SKM-1 treated with dmso at 0.1 percent for 144 hours (cell line): Measurements from ENCODE around the gene TRAPPC13.
A peak's percentile ranks its signal among the peaks of the same experiment; 100 is the strongest.
"Not testable (repeated sequence)": the region's sequence is repeated elsewhere in the genome, so short reads cannot be mapped to it uniquely, and the experiment has no call there.

ENCODE experiments used
- DNase-seq: peaks from one replicate; lab custom pipeline; 2025; ENCODE audit not compliant: unreplicated experiment; lab: John Stamatoyannopoulos, UW

TRAPPC13 gene, protein sequence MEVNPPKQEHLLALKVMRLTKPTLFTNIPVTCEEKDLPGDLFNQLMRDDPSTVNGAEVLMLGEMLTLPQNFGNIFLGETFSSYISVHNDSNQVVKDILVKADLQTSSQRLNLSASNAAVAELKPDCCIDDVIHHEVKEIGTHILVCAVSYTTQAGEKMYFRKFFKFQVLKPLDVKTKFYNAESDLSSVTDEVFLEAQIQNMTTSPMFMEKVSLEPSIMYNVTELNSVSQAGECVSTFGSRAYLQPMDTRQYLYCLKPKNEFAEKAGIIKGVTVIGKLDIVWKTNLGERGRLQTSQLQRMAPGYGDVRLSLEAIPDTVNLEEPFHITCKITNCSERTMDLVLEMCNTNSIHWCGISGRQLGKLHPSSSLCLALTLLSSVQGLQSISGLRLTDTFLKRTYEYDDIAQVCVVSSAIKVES

DNA sequence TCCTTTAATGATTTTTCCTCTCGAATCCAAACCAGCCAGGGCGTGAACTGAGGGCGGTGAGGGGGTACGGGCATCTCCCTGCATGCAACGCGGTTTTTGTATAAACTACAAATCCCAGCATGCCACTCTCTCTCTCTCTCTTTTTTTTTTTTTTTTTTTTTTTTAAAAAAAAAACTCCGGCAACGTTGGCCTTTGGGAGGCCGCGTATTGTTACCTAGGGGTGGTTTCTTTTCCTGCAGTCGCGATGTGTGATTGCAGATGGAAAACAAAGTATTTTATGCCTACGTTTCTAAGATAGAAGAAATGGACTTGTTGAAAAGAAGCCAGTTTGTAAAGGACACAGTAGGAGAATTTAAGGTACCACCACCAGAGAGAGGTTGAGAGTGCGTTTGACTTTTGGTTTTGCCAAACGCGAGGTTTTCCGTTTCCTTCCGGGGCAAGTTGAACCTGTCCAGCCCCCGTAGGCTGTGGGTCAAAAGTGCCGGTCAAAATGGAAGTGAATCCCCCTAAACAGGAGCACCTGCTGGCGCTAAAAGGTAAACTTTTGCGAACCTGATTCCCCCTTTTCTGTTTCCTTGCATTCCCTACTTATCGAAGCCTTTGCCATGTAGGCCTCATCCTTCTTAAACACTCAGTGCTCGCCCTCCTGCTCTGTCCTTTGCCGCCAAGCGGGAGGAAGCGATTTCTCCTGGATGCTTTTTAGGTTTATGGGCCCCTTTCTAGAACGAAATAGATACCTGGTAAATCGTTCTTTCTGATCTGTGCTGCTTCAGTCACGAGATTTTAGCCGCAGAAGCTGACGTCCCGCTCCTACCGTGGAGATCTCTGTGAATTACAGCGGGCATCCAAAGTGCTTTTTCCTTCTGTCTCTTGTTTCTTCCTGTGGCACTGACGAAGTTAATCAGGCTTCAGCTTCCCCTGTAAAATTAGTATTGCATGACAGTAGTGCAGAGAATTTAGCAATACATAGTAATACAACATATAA, at the start of gene TRAPPC13, which contains the start of gene SHLD3:
TSS of gene TRAPPC13 (plus strand) at position 457 of the 985 bp plus-strand sequence. CDS start at position 491, 34 bp downstream.
TSS of gene SHLD3 (plus strand) at position 457 of the 985 bp plus-strand sequence. CDS start 4,561 bp downstream, outside the sequence.
- peak; percentile 92 for DNase-seq

DNA sequence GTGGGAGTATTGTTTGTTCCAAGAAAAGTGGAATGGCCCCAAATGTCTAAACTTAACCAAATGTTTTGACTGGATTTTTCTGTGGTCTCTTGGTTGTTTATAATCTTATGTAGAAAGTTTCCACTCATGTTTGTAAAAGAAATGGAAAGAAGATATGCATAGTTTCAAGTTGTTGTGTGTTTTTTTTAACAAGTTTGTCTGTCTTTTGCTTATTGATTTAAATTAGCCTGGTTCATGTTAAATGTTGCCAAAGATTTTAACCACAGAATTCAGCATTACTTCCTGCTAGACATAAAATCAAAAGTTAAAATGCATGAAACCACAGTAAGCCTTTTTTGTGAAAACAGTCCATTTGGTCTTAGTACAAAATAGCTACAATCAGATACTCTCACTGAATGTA, 47.7 kb upstream of the TRAPPC13 start:
- DNase-seq: no peak

DNA sequence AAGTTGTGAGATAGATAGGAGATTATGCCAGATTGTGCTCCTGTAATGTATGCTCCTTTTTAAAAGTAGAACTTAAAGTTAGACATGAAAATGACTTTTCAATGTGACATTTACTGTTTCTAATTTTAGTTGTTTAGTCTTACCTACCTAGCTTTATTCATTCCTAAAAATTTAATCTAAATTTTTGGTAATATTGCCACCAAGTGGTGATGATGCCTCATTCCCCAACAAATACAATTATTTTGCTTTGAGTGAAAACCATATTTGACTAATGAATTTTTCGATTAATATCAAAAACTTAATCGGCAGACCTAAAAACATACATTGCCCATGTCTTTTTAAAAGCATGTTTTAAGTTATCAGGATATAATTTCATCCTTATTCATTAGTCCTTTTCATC, 36.1 kb upstream of the TRAPPC13 start:
- no peak for DNase-seq

DNA sequence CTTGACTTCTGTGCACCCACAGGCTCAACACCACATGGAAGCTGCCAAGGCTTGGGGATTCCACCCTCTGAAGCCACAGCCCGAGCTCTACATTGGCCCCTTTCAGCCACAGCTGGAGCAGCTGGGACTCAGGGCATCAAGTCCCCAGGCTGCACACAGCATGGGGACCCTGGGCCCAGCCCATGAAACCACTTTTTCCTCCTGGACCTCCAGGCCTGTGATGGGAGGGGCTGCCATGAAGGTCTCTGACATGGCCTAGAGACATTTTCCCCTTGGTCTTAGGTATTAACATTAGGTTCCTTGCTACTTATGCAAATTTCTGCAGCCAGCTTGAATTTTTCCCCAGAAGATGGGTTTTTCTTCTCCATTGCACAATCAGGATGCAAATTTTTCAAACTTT, 23.1 kb upstream of the TRAPPC13 start:
- not testable (repeated sequence) for DNase-seq

DNA sequence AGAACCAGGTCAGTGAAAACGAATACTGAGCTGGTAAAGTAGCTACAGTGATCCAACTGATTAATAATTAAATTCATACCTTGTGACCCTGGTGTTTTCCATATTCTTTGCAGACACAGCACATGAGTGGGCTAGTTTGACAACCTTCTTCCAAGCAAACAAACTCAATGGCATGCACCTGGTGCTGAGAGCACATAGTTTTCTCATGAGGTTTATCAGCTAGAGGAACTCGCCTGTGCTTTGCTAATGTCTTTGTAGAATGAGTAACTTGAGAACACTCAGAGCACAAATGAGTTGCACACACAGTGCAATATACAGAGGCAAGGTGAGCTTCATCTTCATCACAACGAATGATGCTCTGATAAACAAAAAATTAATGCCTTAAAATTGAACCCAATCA, 13.3 kb upstream of the TRAPPC13 start:
- DNase-seq: no peak

DNA sequence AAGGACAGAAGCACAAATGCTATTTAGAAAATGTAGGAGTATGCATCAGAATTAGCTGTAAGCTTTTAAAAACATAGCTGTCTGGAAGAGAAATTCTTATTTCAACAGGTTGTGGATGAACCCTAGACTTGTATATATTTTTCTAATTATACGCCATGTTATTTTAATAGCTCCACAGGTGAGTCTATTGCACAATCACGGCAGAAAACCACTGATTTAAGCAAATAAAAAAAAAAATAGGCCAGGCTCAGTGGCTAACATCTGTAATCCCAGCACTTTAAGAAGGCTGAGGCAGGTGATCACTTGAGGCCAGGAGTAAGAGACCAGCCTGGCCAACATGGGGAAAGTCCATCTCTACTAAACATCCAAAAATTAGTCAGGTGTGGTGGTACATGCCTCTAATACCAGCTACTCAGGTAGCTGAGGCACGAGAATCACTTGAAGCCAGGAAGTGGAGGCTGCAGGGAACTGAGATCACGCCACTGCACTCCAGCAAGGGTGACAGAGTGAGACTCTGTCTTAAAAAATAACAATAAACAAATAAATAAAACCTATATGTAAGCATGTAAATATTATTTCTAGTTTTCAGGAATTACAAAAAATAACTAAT, 12.4 kb upstream of the TRAPPC13 start:
- no peak for DNase-seq

DNA sequence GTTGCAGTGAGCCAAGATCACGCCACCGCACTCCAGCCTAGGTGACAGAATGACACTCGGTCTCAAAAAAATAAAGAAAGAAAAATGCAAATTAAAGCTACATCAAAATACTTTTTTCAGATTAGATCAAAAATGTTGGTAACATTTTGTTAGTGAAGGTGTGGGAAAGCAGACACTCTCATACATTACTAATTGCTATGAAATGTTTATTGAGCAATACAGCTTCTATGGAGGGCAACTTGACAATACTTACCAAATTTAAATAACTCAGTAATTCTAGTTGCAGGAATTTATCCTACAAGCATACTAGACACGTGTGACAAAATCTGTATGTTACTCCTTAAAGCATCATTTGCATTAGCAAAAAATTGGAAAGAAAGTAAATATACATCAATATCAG, 4.8 kb upstream of the TRAPPC13 start:
- no peak for DNase-seq

DNA sequence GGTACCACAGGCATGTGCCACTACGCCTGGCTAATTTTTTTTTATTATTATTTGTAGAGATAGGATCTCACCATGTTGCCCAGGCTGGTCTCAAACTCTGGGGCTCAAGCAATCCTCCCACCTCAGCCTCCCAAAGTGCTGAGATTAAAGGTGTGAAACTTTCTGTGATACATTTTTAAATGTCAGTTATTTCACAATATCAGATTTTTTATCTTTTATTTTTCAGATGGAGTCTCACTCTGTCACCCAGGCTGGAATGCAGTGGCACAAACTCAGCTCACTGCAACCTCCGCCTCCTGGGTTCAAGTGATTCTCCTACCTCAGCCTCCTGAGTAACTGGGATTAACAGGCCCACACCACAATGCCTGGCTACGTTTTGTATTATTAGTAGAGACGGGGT, 2.9 kb upstream of the TRAPPC13 start:
- not testable (repeated sequence) for DNase-seq

DNA sequence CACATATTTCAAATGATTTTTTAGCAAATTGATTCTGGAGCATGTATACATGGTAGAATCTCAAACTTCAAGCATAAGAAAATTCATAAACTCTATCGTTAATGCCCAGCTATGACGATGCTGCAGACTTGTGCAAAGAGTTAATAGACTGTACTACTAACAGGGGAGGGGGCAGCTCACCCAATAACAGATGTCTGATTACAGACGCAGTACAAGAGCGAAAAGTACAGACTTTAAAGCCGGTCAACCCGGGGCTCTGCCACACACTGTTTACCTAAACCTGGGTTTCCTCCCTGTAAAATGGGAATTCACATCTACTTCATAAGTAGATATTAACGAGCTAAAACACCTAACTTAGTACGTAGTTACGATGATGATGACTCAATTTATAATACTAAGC, 1.3 kb upstream of the TRAPPC13 start:
- no peak for DNase-seq

DNA sequence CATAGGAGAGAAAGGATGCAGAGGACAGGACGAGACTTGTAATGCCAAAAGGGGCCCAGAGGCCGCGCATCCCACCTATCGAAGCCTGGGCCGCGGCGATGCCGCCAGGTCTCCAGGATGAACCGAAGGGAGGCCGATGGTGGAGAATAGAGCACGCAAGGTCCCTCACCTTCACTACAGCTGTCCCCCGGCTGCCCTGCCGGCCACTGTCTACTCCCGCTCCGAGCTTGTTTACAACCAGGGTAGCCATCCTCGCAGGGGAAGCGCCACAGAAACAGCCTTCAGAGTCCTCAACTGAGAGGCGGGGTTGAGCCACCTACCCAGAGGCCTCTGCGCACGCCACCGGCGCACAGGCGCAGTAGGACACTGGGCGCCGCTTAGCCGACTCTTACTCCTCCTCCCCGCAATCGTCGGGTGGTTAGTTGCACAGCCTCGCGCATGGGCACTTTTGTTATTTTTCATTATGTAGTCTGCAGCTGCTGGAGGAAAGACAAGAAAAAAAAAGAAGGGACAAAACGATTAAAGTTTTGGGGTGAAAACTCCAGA, 729 bp upstream of the TRAPPC13 start, which contains the start of gene TRIM23:
TSS of gene TRIM23 (minus strand) at position 309 of the 546 bp plus-strand sequence. CDS start at position 250, 59 bp downstream.
- peak; percentile 92 for DNase-seq

DNA sequence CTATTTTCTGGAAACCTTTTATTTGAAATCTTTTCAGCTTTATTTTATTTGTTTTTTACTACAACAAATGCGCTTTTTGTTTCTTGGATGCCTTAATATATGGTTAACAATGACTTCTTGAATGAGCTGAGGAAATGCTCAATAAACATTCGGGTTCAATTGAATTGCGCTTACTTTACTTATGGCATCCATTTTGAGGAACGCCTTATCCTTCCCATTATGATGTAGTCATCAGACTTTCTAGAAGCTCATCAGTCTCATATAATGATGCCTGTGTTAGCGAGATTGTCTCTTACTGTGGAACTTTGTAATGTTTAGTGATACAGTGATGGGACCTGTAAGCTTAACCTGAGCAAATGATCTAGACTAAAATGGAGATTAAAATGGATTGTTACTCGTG, 916 bp downstream of the TRAPPC13 start:
- no peak for DNase-seq

DNA sequence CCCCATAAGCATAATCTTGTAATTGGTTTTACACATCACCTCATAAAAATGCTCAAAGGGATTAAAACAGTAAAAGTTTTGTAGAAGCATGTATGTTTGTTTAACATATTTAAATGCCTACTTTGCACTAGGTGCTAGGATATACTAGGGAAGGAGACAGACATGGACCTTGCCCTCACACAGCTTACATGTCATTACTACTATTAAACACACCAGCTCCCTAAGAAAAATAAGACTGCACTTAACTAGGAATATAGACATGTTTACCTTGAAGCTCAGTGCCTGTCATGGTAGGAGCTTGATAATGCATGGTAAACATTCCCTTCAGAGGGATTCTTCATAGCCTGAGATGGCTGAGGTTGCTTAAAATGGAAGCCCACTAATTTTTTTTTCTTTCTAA, 6.2 kb downstream of the TRAPPC13 start:
- no peak for DNase-seq

DNA sequence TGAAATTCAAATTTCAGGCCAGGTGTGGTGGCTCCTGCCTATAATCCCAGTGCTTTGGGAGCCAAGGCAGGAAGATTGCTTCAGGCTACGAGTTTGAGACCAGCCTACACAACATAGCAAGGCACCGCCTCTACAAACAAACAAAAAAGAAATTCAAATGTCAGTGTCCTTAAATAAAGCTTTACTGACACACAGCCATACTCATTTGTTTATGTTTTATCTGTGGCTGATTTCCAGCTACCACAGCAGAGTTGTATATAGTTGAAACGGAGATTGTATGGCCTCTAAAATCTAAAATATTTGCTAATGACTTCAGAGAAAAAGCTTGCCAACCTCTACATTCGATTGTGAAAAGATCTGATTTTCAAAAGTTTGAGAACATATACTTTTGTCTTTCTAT, 15.4 kb downstream of the TRAPPC13 start:
- DNase-seq: no peak

DNA sequence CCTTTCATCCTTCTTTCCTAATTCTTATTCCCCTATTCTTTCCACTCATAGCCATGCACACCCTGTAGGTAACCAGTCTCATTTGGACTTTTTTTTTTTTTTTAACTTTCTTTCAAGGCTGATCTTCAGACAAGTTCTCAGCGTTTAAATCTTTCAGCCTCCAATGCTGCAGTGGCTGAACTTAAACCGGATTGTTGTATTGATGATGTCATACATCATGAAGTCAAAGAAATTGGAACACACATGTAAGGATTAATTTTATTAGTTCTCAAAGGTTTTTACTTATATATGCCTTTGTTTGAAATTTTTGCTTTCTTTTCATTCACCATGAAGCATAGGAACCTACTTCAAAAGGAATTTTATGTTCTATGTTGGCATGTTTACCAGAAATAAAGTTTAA, 22.1 kb downstream of the TRAPPC13 start:
- DNase-seq: no peak

DNA sequence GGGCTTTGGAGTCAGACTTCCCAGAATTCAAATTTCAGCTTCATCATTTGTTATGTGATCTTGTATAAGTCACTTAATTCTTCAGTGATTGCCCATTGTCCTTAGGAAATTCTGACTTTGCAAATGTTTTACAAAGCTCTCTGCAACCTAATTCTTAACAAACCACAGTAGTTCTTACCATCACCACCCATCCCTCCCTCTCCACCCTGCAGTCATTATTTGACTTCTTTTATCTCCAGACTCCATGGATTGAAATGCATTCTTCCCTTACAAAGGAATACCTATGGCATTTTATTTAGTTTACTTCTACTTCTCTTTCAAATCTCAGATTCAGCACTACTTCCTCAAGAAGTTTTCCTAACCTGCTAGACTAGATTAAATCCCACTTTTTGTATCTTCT, 23.1 kb downstream of the TRAPPC13 start:
- no peak for DNase-seq

DNA sequence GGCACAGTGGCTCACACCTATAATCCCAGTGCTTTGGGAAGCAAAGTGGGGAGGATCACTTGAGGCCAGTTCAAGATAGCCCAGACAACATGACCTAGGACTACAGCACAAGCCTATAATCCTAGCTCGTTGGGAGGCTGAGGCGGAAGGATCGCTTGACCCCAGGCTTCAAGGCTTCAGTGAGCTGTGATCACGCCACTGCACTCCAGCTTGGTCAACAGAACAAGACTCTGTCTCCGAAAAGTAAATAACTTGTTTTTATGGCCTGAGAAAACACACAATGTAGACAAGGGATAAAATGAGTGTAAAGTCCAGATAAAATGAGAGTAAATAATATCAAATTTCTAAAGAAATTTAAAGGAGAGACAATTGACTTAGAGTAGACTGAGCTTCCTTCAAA, 26.3 kb downstream of the TRAPPC13 start:
- no peak for DNase-seq

DNA sequence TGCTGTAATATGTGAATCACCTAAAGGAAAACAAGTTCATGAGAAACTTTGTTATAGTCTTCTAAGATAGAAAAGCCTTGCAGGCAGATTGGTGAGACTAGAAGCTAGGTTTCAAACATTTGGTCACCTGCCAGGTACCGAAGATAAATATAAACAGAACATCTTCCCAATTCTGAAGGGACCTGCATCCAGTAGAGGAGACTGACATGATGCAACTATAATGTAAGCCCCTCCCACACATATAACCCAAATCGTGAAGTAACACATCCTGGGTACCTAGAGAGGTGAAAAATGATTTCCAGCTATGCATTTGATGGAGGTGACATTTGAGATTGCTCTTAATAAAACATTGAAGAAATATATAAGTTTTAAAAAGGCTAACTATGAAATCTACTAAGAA, 29.9 kb downstream of the TRAPPC13 start:
- no peak for DNase-seq

DNA sequence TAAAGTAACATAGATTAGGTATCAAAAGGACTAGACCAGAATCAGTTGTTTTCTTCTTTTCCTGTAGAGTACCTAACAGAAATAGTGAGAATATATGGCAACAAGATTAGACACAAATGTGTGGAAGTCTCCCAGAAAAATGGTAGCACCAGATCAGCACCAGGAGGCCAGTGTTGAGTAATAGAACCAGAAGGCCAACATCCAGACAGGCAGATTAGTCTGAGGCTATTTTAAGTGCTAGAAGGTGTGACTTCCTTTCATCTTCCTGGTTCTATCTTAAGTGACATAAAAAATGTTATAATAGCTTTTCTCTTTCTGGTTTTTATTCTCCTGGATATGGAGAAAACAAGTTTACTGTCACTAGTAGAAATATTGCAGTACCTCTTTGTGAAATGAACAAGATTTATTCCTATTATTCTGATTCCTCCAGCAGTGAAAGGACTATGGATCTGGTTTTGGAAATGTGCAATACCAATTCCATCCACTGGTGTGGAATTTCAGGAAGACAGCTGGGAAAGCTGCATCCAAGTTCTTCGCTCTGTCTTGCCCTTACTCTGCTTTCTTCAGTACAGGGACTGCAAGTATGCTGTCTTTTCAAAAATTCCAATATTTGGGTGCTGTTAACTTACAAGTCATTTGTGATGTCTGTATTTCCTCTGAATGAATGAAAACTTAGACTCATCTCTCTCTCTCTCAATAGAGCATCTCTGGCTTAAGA, 39.1 kb downstream of the TRAPPC13 start:
- no peak for DNase-seq

DNA sequence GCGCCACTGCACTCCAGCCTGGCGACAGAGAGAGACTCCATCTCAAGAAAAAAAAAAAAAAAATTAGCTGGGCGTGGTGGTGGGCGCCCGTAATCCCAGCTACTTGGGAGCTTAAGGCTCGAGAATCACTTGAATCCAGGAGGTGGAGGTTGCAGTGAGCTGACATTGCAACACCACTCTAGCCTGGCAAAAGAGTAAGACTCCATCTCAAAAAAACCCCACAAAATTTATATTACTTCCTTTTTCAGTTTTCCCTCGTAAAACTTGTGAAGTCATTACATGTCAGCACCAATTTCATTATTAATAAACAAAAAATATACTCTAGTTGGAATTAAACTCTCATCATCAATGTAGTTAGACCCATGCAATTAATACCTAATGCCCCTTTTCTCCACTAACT, 43.9 kb downstream of the TRAPPC13 start:
- peak; percentile 22 for DNase-seq

DNA sequence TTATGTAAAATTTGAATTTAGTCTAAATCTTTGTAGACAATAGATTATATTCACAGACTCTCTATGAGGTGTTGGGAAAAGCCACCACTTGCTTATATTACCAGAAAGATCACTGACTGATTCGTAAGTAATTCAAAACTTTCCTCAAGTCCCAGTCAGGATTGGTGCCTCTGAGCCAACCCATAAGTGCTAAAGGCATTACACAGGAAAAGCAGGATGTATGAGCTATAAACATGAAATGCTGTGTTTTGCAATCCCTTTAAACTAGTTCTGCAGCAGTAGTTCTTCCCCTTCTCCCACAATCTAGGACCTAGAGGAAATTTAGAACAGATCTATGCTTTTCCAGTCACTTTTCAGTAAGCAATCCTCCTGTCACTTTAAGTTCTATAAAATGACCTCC, 48.0 kb downstream of the TRAPPC13 start:
- peak; percentile 26 for DNase-seq
